Gastroesophageal sphincter (tissue), 4 donors: Measurements from ENCODE around the gene CEP112. TPM values are rescaled to one million over a fixed set of nuclear protein-coding genes. Genes with fewer than 3 reads are reported as not detected.
"Not testable (repeated sequence)": the region's sequence is repeated elsewhere in the genome, so short reads cannot be mapped to it uniquely, and the experiment has no call there.

Experiments
- ATAC-seq: fragments of 150-250 bp; one replicate; pipeline ENCODE4 v1.9.1; 2016; ENCODE audit warnings: mild to moderate bottlenecking, moderate library complexity
- H3K27ac ChIP-seq, 4 donors: fragments of 200-600 bp; sonication (generic) in 3 of 4; 1 replicate in 3 of 4; 2 replicates in 1 of 4; pipeline ENCODE4 v1.5.1; 2016 to 2019
- H3K27me3 ChIP-seq: fragments of 200-600 bp; sonication (generic); one replicate; pipeline ENCODE4 v1.5.1; 2019
- H3K36me3 ChIP-seq, 2 donors: fragments of 200-600 bp; sonication (generic); one replicate each; pipeline ENCODE4 v1.5.1; 2019; ENCODE audit warnings: control low read depth in 1 of 2
- H3K4me1 ChIP-seq, 3 donors: fragments of 200-600 bp; sonication (generic); 1 replicate in 2 of 3; 2 replicates in 1 of 3; pipeline ENCODE4 v1.5.1; 2016 to 2019; ENCODE audit warnings: control low read depth in 2 of 3
- H3K4me3 ChIP-seq, 2 donors: fragments of 200-600 bp; sonication (generic); one replicate each; pipeline ENCODE4 v1.5.1; 2019; ENCODE audit warnings: mild to moderate bottlenecking in 1 of 2, moderate library complexity in 1 of 2
- H3K9me3 ChIP-seq, 3 donors: fragments of 200-600 bp; sonication (generic); one replicate each; pipeline ENCODE4 v1.5.1; 2017 to 2019; ENCODE audit warnings: control low read depth in 2 of 3
- CTCF ChIP-seq, 4 experiments: fragments of 200-600 bp in 2 of 4; fragments of 450-650 bp in 2 of 4; sonication (generic) in 1 of 4; IDR thresholded peaks; one replicate each; pipeline ENCODE4 v1.5.1; 2017 to 2019; ENCODE audit warnings: antibody characterized with exemption in 4 of 4, mild to moderate bottlenecking in 2 of 4, moderate library complexity in 2 of 4
- EP300 ChIP-seq: sonication (generic); formaldehyde crosslinking; IDR thresholded peaks from one replicate; pipeline ENCODE4 v1.6.1; 2017; ENCODE audit warnings: antibody characterized with exemption, mild to moderate bottlenecking
- POLR2A ChIP-seq, 2 donors: fragments of 450-650 bp; IDR thresholded peaks; one replicate each; pipeline ENCODE4 v1.6.1; 2017; ENCODE audit warnings: antibody characterized with exemption in 2 of 2, mild to moderate bottlenecking in 2 of 2, moderate library complexity in 1 of 2
- POLR2AphosphoS5 ChIP-seq: sonication (generic); formaldehyde crosslinking; IDR thresholded peaks from one replicate; pipeline ENCODE4 v1.6.1; 2017; ENCODE audit warnings: antibody characterized with exemption
- WGBS, 2 donors: methylation state at CpG; one replicate each; pipeline ENCODE4 v1.1.5; 2018; ENCODE audit warnings: low coverage in 1 of 2; 5-methylcytosine and 5-hydroxymethylcytosine counted together
- total RNA-seq, 4 donors: library from RNA; depleted of rRNA; stranded (reverse); fragments of >200 nt; gene quantifications; one replicate each; pipeline ENCODE4 v1.1.0, GENCODE V29; 2016

The CEP112 gene
- total RNA-seq, 4 donors from 2014 or later: 21.9 to 38.2 (median 27.0) TPM

DNA sequence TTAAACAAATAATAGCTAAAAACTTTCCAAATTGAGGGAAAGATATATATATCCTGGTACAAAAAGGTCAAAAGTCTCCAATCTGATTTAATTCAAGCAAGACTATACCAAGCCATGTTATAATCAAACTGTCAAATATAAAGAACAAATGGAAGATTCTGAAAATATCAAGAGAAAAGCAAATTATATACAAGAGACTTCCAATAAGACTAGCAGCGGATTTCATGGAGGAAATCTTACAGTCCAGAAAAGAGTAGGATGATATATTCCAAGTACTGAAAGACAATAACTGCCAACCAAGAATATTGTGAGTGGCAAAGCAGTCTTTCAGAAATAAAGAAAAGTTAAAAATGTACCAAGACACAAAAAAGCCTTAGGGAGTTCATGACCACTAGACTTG is 102.2 kb downstream of the CEP112 start:
- H3K36me3 ChIP-seq: peaks cover 0 to 2% of the 10 kb centered on the region in 2 donors
- 100% methylated on average over 1 of the region's 1 CpG for WGBS, 2 donors
- peaks cover 0 to 10% (median 0%) of the 10 kb centered on the region in 3 donors for H3K9me3 ChIP-seq
- H3K27me3 ChIP-seq: no peaks in the 10 kb centered on the region
- no peak overlapping the region for H3K27ac ChIP-seq
- H3K4me3 ChIP-seq: no peak overlapping the region
- ATAC-seq: no peak
- no peaks in the 10 kb centered on the region for H3K4me1 ChIP-seq
- TF ChIP-seq POLR2AphosphoS5 (no peak), EP300 (no peak), CTCF (IDR thresholded peaks at IDR 0.05) (no peak), POLR2A (IDR thresholded peaks at IDR 0.05) (no peak)

GRCh38 chr17:66088173-66088572 is 103.8 kb downstream of the CEP112 start:
- TF ChIP-seq EP300 (no peak), CTCF (IDR thresholded peaks at IDR 0.05) (no peak), POLR2AphosphoS5 (no peak), POLR2A (IDR thresholded peaks at IDR 0.05) (no peak)
- no peaks in the 10 kb centered on the region for H3K27me3 ChIP-seq
- H3K9me3 ChIP-seq: peaks cover 0 to 10% (median 0%) of the 10 kb centered on the region in 3 donors
- H3K4me3 ChIP-seq: no peak overlapping the region
- no peaks in the 10 kb centered on the region for H3K4me1 ChIP-seq
- no peak for ATAC-seq
- no CpG with 5 or more reads among the region's 4 CpGs for WGBS, 2 donors
- no peaks in the 10 kb centered on the region for H3K36me3 ChIP-seq
- H3K27ac ChIP-seq: no peak overlapping the region

DNA sequence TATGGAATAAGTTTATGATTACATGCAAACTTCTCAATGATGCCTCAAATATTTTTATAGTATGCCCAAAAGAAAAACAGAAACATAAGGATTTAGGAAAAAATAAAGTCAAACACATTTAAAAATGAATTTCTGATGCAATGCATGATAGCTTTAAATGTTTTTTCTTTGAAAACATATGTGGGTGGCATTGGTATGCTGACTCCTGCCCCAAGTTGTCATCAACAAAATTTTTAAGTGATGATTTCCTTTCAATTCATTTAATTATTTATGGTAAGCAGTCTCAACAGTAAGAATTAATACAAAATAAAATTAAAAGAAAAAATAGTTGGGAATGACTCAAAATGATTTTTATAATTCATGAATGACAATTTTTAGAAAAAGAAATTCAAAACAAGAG is 104.9 kb downstream of the CEP112 start:
- H3K36me3 ChIP-seq: no peaks in the 10 kb centered on the region
- no peak overlapping the region for H3K27ac ChIP-seq
- no peak for TF ChIP-seq EP300
- TF ChIP-seq POLR2AphosphoS5: no peak
- no peak for TF ChIP-seq POLR2A (IDR thresholded peaks at IDR 0.05)
- no peak for TF ChIP-seq CTCF (IDR thresholded peaks at IDR 0.05)
- no peaks in the 10 kb centered on the region for H3K27me3 ChIP-seq
- H3K4me1 ChIP-seq: no peaks in the 10 kb centered on the region
- H3K9me3 ChIP-seq: peaks cover 0 to 10% (median 0%) of the 10 kb centered on the region in 3 donors
- ATAC-seq: no peak
- H3K4me3 ChIP-seq: no peak overlapping the region

GRCh38 chr17:66085221-66085620 is 106.7 kb downstream of the CEP112 start:
- 60 to 88% methylated on average over 2 of the region's 2 CpGs for WGBS, 2 donors
- H3K9me3 ChIP-seq: peaks cover 0 to 10% (median 0%) of the 10 kb centered on the region in 3 donors
- TF ChIP-seq POLR2A (IDR thresholded peaks at IDR 0.05) (no peak), EP300 (no peak), POLR2AphosphoS5 (no peak), CTCF (IDR thresholded peaks at IDR 0.05) (no peak)
- H3K27me3 ChIP-seq: no peaks in the 10 kb centered on the region
- H3K4me1 ChIP-seq: no peaks in the 10 kb centered on the region
- H3K27ac ChIP-seq: no peak overlapping the region
- no peaks in the 10 kb centered on the region for H3K36me3 ChIP-seq
- H3K4me3 ChIP-seq: no peak overlapping the region
- no peak for ATAC-seq

GRCh38 chr17:66080670-66081069 is 111.3 kb downstream of the CEP112 start:
- not testable (repeated sequence) for H3K4me1 ChIP-seq, ATAC-seq, H3K4me3 ChIP-seq, H3K9me3 ChIP-seq, H3K27me3 ChIP-seq, H3K27ac ChIP-seq
- H3K36me3 ChIP-seq: peaks cover 0 to 12% of the 10 kb centered on the region in 2 donors
- 79 to 100% methylated on average over 2 to 3 of the region's 3 CpGs for WGBS, 2 donors
